GM12874 (cell line): ENCODE measurements around the gene EPX.

Source experiments
- CTCF ChIP-seq: IDR thresholded peaks from 2 replicates; pipeline ENCODE4 v1.5.1; 2011; ENCODE audit warnings: low read depth, mild to moderate bottlenecking, control low read depth, low read length, moderate library complexity; ENCODE audit not compliant: insufficient read depth

EPX gene

GRCh38 chr17:58215685-58216084, 23.2 kb downstream of the EPX start:
- no peak for TF ChIP-seq CTCF

GRCh38 chr17:58217766-58218165, 25.2 kb downstream of the EPX start:
- TF ChIP-seq CTCF = no peak

GRCh38 chr17:58219007-58219788, 26.7 kb downstream of the EPX start, which contains the start of gene MKS1:
Gene MKS1 (minus strand): TSS chr17:58219255. CDS start chr17:58219230, 25 bp downstream.
- peak; percentile 81 for TF ChIP-seq CTCF

- no peak for TF ChIP-seq CTCF
Measured at GRCh38 chr17:58219789-58220183, 27.3 kb downstream of the EPX start.

- no peak for TF ChIP-seq CTCF
Measured at GRCh38 chr17:58224315-58224714, 31.8 kb downstream of the EPX start.

GRCh38 chr17:58227733-58228132, 35.2 kb downstream of the EPX start:
- TF ChIP-seq CTCF = no peak

- no peak for TF ChIP-seq CTCF
Measured at GRCh38 chr17:58228679-58229078, 36.2 kb downstream of the EPX start.
